Uterus (tissue), 4 donors: ENCODE data around the gene QPCT. TPM values are rescaled to one million over a fixed set of nuclear protein-coding genes. Genes with fewer than 3 reads are reported as not detected.
"Not testable (repeated sequence)": the region's sequence is repeated elsewhere in the genome, so short reads cannot be mapped to it uniquely, and the experiment has no call there.

Experiments used
- DNase-seq, 2 donors: peaks; one replicate each; pipeline ENCODE4 v3.0.0-alpha.2; 2019 to 2020
- H3K27ac ChIP-seq, 2 donors: fragments of 200-600 bp; sonication (generic); 1 replicate in 1 of 2; 2 replicates in 1 of 2; pipeline ENCODE4 v1.5.1; 2016 to 2018
- H3K27me3 ChIP-seq, 2 donors: fragments of 200-600 bp; sonication (generic); one replicate each; pipeline ENCODE4 v1.5.1; 2018 to 2019; ENCODE audit warnings: control low read depth in 1 of 2
- H3K36me3 ChIP-seq, 2 donors: fragments of 200-600 bp; sonication (generic); one replicate each; pipeline ENCODE4 v1.5.1; 2019; ENCODE audit warnings: control low read depth in 1 of 2
- H3K4me1 ChIP-seq, 2 donors: fragments of 200-600 bp; sonication (generic); one replicate each; pipeline ENCODE4 v1.5.1; 2018 to 2019; ENCODE audit warnings: control low read depth in 1 of 2
- H3K4me3 ChIP-seq, 2 donors: fragments of 200-600 bp; sonication (generic); 1 replicate in 1 of 2; 2 replicates in 1 of 2; pipeline ENCODE4 v1.5.1; 2018 to 2019; ENCODE audit warnings: mild to moderate bottlenecking in 1 of 2
- H3K9me3 ChIP-seq, 2 donors: fragments of 200-600 bp; sonication (generic); one replicate each; pipeline ENCODE4 v1.5.1; 2019; ENCODE audit warnings: control low read depth in 1 of 2
- POLR2A ChIP-seq, 2 donors: fragments of 450-650 bp; IDR thresholded peaks; one replicate each; pipeline ENCODE4 v1.6.1; 2016; ENCODE audit warnings: antibody characterized with exemption in 2 of 2, mild to moderate bottlenecking in 1 of 2, moderate library complexity in 1 of 2
- intact Hi-C: fragments of 100-400 bp; cut with DNase I; formaldehyde crosslinking; loops from one replicate; pipeline ENCODE4 v1.15.1; 2023; ENCODE audit warnings: low total_unique reads
- total RNA-seq, 4 donors: library from RNA; depleted of rRNA in 3 of 4; stranded (reverse); fragments of >200 nt in 3 of 4; gene quantifications; one replicate each; pipeline versions ENCODE4 v1.1.0 to v1.2.4, GENCODE V29; 2014 to 2023
- TF ChIP-seq, protein P1 (sequence below), 4 experiments: fragments of 200-600 bp in 2 of 4; fragments of 450-650 bp in 2 of 4; sonication (generic) in 2 of 4; IDR thresholded peaks; one replicate each; pipeline ENCODE4 v1.5.1; 2016 to 2019; ENCODE audit warnings: antibody characterized with exemption in 4 of 4, mild to moderate bottlenecking in 2 of 4, moderate library complexity in 1 of 4
- donor health status: DM: yes; HTN: yes; CAD: no.

The QPCT gene
- total RNA-seq, 4 donors from 2014 or later, result 4.4 to 46.9 (median 8.7) TPM

DNA sequence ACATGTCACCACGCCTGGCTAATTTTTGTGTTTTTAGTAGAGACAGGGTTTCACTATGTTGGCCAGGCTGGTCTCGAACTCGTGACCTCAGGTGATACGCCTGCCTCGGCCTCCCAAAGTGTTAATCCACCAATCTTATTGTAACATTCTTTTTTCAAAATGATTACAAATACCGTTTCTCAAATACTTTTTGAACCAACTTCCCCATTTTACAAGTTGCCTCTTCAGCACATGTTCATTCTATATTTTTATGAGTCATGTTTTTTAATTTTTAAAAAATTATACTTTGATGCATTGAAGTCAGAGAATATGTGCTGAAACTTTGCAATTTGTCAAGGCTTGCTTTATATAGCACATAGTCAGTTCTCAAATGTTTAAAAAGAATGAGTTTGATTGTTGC, 58.2 kb downstream of the QPCT start:
- intact Hi-C loops, result no loop called here
- DNase-seq, result no peak
- TF ChIP-seq, protein P1, sequence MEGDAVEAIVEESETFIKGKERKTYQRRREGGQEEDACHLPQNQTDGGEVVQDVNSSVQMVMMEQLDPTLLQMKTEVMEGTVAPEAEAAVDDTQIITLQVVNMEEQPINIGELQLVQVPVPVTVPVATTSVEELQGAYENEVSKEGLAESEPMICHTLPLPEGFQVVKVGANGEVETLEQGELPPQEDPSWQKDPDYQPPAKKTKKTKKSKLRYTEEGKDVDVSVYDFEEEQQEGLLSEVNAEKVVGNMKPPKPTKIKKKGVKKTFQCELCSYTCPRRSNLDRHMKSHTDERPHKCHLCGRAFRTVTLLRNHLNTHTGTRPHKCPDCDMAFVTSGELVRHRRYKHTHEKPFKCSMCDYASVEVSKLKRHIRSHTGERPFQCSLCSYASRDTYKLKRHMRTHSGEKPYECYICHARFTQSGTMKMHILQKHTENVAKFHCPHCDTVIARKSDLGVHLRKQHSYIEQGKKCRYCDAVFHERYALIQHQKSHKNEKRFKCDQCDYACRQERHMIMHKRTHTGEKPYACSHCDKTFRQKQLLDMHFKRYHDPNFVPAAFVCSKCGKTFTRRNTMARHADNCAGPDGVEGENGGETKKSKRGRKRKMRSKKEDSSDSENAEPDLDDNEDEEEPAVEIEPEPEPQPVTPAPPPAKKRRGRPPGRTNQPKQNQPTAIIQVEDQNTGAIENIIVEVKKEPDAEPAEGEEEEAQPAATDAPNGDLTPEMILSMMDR (IDR thresholded peaks at IDR 0.05), result no peak
- TF ChIP-seq POLR2A (IDR thresholded peaks at IDR 0.05), result no peak
- Histone ChIP-seq H3K4me1 (no peaks in the 10 kb centered on the region), H3K36me3 (no peaks in the 10 kb centered on the region), H3K27me3 (no peaks in the 10 kb centered on the region), H3K27ac (no peak overlapping the region), H3K4me3 (no peak overlapping the region), H3K9me3 (no peaks in the 10 kb centered on the region)

DNA sequence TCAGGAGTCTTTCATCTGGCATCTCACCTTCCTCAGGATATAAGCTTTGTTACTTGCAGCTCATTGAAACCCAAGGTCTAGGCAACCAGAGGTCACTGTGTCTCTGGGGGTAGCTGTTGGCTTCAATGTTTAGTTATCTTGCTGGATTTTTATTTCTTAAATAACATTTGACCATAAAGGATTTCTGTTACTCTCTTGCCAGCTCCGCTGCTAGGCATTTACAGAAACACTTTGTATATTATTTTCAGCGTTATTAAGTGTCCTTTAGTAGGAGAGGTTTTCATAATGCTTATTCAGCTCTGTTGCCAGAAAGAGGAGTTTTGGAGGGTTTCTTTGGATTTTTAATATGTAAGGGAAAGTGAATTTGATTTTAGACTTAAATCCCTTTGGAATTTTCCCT, 61.4 kb downstream of the QPCT start:
- Histone ChIP-seq H3K27ac (peak overlapping the region; percentile 40 to 65), H3K27me3 (no peaks in the 10 kb centered on the region), H3K4me1 (no peaks in the 10 kb centered on the region), H3K4me3 (no peak overlapping the region), H3K9me3 (no peaks in the 10 kb centered on the region), H3K36me3 (no peaks in the 10 kb centered on the region)
- TF ChIP-seq, protein P1 (IDR thresholded peaks at IDR 0.05), result no peak
- no peak for TF ChIP-seq POLR2A (IDR thresholded peaks at IDR 0.05)
- intact Hi-C loops, result no loop called here
- no peak for DNase-seq

DNA sequence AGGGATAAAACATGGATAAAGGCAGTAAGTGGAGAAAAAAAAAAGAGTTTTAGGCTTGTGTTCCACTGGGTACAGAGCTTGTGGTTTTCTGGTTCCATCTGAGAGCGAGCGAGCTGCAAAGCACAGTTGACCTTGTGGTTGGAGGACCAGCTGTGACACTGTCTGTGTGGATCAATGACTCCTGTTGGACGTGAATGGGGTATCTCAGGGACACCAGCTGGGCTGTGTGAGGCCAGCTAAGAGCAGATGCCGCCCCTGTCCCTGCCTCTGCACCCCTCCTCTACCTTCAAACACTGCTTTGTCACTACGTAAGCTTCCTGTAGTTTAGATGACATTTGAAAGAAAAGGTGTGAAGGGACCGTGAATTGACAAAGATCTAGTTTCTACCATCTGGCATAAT, 67.8 kb downstream of the QPCT start:
- no peak overlapping the region for H3K4me3 ChIP-seq
- H3K4me1 ChIP-seq, result no peaks in the 10 kb centered on the region
- H3K36me3 ChIP-seq, result no peaks in the 10 kb centered on the region
- H3K9me3 ChIP-seq, result no peaks in the 10 kb centered on the region
- H3K27ac ChIP-seq, result no peak overlapping the region
- no peak for DNase-seq
- intact Hi-C loops, result loop anchor here (5.0 kb wide), 1 partner anchor 420 kb away; no protein-coding TSS in a partner anchor
- TF ChIP-seq POLR2A (IDR thresholded peaks at IDR 0.05), result no peak
- TF ChIP-seq, protein P1 (IDR thresholded peaks at IDR 0.05), result no peak
- no peaks in the 10 kb centered on the region for H3K27me3 ChIP-seq

DNA sequence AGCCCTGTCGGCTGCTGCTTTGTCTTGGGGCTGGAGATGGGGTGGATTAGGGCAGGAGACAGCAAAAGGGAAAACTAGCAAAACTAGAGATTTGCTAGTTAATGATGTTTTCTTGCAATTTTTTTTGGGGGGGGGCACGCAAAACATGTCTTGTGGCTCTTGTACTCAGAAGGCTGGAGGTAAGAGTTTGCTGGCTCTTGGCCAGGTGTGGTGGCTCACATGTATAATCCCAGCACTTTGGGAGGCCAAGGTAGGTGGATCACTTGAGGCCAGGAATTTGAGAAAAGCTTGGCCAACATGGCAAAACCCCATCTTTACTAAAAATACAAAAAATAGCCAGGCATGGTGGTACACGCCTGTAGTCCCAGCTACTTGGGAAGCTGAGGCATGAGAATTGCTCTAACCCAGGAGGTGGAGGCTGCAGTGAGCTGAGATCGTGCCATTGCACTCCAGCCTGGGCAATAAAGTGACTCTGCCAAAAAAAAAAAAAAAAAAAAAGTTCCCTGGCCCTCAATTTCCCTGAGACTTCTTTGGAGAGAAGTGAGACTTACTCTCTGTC, 69.6 kb downstream of the QPCT start:
- intact Hi-C loops, result loop anchor here (5.0 kb wide), 1 partner anchor 418 kb away; no protein-coding TSS in a partner anchor

GRCh38 chr2:37414470-37414949, 70.1 kb downstream of the QPCT start:
- peak overlapping the region; percentile 40 to 66 for H3K27ac ChIP-seq
- H3K4me3 ChIP-seq, result no peak overlapping the region
- TF ChIP-seq, protein P1 (IDR thresholded peaks at IDR 0.05), result peak; percentile 77 to 98 (median 90)
- no peak for TF ChIP-seq POLR2A (IDR thresholded peaks at IDR 0.05)
- H3K4me1 ChIP-seq, result no peaks in the 10 kb centered on the region
- intact Hi-C loops, result loop anchor here (5.0 kb wide), 1 partner anchor 418 kb away; no protein-coding TSS in a partner anchor
- no peaks in the 10 kb centered on the region for H3K27me3 ChIP-seq
- peak in 1 of 2 donors; percentile 44 for DNase-seq
- no peaks in the 10 kb centered on the region for H3K9me3 ChIP-seq
- no peaks in the 10 kb centered on the region for H3K36me3 ChIP-seq

More for the DNA sequence above, 69.6 kb downstream of the QPCT start:
- peak overlapping the region; percentile 21 to 66 for H3K27ac ChIP-seq
- DNase-seq, result peak in 1 of 2 donors; percentile 52
- not testable (repeated sequence) for H3K4me3 ChIP-seq, H3K36me3 ChIP-seq, H3K27me3 ChIP-seq, H3K9me3 ChIP-seq, H3K4me1 ChIP-seq
